Measurements from ENCODE around the gene PADI6. TPM values are rescaled to one million over a fixed set of nuclear protein-coding genes. Genes with fewer than 3 reads are reported as not detected.

PADI6 gene
- total and polyA plus RNA-seq, 9 of the 15 experiments (the other 6 are each of a cell fraction or from before 2014, with no cell fraction given) = not detected

DNA sequence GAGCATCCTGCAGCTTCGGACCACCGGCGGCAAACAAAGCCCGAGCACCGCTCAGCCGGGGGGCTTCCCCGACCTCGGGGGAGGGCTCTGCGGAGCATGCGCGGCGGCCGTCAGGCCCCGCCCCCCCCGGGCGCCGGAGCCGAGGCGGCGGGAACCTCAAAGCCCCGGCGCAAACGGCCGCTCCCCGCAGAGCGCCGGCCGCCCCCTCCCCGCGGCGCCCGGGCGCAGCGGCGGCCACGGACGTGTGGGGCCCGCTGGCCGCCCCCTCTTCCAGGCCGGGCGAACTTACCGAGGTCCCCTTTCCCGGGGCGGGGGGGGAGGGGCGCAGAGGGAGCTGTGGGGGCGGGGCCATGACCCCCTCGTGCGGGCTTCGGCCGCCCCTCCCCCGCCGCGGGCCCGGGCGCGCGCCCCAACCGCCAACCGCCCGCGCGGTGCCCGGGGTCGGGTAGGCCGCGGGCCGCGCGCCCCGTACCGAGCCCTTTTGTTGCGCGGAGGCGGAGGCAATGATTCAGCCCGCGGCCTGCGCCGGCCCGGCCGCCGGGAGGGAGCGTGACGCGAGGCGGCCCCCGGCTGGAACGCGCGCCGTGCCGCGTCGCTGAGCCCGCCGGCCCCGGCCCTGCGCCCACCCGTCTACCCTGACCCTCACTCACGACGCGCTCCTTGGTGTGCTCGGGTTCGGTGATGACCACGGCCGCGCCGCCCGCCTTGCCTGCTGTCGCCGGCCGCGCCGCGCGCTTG is 65.8 kb downstream of the PADI6 start (continued):
- no peak for TF ChIP-seq ZBTB17 (CRISPR knock-in tag; IDR thresholded peaks at IDR 0.05)
- TF ChIP-seq HMGN3 (IDR thresholded peaks at IDR 0.05; ENCODE audit: borderline replicate concordance, extremely low read depth, insufficient read length, low read depth, low read length) = peak; percentile 77
- TF ChIP-seq NR4A1 (CRISPR knock-in tag; IDR thresholded peaks at IDR 0.05) = no peak
- no peak for TF ChIP-seq NR4A1 (tag; IDR thresholded peaks at IDR 0.05)
- TF ChIP-seq NFIX (CRISPR knock-in tag; IDR thresholded peaks at IDR 0.05; ENCODE audit: low read depth) = no peak
- TF ChIP-seq TBP (optimal IDR thresholded peaks at IDR 0.05; ENCODE audit: low read depth, low read length) = peak; percentile 17
- TF ChIP-seq, protein P1, sequence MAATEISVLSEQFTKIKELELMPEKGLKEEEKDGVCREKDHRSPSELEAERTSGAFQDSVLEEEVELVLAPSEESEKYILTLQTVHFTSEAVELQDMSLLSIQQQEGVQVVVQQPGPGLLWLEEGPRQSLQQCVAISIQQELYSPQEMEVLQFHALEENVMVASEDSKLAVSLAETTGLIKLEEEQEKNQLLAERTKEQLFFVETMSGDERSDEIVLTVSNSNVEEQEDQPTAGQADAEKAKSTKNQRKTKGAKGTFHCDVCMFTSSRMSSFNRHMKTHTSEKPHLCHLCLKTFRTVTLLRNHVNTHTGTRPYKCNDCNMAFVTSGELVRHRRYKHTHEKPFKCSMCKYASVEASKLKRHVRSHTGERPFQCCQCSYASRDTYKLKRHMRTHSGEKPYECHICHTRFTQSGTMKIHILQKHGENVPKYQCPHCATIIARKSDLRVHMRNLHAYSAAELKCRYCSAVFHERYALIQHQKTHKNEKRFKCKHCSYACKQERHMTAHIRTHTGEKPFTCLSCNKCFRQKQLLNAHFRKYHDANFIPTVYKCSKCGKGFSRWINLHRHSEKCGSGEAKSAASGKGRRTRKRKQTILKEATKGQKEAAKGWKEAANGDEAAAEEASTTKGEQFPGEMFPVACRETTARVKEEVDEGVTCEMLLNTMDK (IDR thresholded peaks at IDR 0.05; ENCODE audit: borderline replicate concordance, insufficient read depth, low read depth, low read length, poor library complexity, severe bottlenecking) = no peak
- TF ChIP-seq CHD1 (IDR thresholded peaks at IDR 0.05; ENCODE audit: low read length) = peak; percentile 79
- TF ChIP-seq NFE2L1 (tag; IDR thresholded peaks at IDR 0.05; ENCODE audit: borderline replicate concordance, low read depth) = no peak
- no peak for TF ChIP-seq CHD4 (IDR thresholded peaks at IDR 0.05; ENCODE audit: insufficient read depth, insufficient replicate concordance, low read depth, low read length, poor library complexity, severe bottlenecking)
- peak; percentile 84 for TF ChIP-seq RBBP5 (IDR thresholded peaks at IDR 0.05; ENCODE audit: borderline replicate concordance, insufficient read depth, low read length, poor library complexity, severe bottlenecking)
- TF ChIP-seq, protein P2, sequence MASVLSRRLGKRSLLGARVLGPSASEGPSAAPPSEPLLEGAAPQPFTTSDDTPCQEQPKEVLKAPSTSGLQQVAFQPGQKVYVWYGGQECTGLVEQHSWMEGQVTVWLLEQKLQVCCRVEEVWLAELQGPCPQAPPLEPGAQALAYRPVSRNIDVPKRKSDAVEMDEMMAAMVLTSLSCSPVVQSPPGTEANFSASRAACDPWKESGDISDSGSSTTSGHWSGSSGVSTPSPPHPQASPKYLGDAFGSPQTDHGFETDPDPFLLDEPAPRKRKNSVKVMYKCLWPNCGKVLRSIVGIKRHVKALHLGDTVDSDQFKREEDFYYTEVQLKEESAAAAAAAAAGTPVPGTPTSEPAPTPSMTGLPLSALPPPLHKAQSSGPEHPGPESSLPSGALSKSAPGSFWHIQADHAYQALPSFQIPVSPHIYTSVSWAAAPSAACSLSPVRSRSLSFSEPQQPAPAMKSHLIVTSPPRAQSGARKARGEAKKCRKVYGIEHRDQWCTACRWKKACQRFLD (CRISPR knock-in tag; IDR thresholded peaks at IDR 0.05) = peak; percentile 77; the same call in 1 of the 2 replicates
- TF ChIP-seq, protein P3, sequence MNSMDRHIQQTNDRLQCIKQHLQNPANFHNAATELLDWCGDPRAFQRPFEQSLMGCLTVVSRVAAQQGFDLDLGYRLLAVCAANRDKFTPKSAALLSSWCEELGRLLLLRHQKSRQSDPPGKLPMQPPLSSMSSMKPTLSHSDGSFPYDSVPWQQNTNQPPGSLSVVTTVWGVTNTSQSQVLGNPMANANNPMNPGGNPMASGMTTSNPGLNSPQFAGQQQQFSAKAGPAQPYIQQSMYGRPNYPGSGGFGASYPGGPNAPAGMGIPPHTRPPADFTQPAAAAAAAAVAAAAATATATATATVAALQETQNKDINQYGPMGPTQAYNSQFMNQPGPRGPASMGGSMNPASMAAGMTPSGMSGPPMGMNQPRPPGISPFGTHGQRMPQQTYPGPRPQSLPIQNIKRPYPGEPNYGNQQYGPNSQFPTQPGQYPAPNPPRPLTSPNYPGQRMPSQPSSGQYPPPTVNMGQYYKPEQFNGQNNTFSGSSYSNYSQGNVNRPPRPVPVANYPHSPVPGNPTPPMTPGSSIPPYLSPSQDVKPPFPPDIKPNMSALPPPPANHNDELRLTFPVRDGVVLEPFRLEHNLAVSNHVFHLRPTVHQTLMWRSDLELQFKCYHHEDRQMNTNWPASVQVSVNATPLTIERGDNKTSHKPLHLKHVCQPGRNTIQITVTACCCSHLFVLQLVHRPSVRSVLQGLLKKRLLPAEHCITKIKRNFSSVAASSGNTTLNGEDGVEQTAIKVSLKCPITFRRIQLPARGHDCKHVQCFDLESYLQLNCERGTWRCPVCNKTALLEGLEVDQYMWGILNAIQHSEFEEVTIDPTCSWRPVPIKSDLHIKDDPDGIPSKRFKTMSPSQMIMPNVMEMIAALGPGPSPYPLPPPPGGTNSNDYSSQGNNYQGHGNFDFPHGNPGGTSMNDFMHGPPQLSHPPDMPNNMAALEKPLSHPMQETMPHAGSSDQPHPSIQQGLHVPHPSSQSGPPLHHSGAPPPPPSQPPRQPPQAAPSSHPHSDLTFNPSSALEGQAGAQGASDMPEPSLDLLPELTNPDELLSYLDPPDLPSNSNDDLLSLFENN (IDR thresholded peaks at IDR 0.05; ENCODE audit: low read depth in 2 of 2, low read length in 2 of 2) = 0 out of 4 replicates have a peak, but pooled peaks of 1 of the 2 experiments have one; percentile 12
- TF ChIP-seq, protein P4, sequence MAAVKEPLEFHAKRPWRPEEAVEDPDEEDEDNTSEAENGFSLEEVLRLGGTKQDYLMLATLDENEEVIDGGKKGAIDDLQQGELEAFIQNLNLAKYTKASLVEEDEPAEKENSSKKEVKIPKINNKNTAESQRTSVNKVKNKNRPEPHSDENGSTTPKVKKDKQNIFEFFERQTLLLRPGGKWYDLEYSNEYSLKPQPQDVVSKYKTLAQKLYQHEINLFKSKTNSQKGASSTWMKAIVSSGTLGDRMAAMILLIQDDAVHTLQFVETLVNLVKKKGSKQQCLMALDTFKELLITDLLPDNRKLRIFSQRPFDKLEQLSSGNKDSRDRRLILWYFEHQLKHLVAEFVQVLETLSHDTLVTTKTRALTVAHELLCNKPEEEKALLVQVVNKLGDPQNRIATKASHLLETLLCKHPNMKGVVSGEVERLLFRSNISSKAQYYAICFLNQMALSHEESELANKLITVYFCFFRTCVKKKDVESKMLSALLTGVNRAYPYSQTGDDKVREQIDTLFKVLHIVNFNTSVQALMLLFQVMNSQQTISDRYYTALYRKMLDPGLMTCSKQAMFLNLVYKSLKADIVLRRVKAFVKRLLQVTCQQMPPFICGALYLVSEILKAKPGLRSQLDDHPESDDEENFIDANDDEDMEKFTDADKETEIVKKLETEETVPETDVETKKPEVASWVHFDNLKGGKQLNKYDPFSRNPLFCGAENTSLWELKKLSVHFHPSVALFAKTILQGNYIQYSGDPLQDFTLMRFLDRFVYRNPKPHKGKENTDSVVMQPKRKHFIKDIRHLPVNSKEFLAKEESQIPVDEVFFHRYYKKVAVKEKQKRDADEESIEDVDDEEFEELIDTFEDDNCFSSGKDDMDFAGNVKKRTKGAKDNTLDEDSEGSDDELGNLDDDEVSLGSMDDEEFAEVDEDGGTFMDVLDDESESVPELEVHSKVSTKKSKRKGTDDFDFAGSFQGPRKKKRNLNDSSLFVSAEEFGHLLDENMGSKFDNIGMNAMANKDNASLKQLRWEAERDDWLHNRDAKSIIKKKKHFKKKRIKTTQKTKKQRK (IDR thresholded peaks at IDR 0.05; ENCODE audit: borderline replicate concordance, low read depth, low read length) = no peak
- no peak for TF ChIP-seq CBFA2T3 (IDR thresholded peaks at IDR 0.05)
